GM18526 (cell line): ENCODE data around the gene BTN2A1.

Source experiments
- POLR2A ChIP-seq: IDR thresholded peaks from 3 replicates; pipeline ENCODE4 v1.6.1; 2011; ENCODE audit not compliant: insufficient read length; ENCODE audit errors: extremely low read depth

The BTN2A1 gene

DNA sequence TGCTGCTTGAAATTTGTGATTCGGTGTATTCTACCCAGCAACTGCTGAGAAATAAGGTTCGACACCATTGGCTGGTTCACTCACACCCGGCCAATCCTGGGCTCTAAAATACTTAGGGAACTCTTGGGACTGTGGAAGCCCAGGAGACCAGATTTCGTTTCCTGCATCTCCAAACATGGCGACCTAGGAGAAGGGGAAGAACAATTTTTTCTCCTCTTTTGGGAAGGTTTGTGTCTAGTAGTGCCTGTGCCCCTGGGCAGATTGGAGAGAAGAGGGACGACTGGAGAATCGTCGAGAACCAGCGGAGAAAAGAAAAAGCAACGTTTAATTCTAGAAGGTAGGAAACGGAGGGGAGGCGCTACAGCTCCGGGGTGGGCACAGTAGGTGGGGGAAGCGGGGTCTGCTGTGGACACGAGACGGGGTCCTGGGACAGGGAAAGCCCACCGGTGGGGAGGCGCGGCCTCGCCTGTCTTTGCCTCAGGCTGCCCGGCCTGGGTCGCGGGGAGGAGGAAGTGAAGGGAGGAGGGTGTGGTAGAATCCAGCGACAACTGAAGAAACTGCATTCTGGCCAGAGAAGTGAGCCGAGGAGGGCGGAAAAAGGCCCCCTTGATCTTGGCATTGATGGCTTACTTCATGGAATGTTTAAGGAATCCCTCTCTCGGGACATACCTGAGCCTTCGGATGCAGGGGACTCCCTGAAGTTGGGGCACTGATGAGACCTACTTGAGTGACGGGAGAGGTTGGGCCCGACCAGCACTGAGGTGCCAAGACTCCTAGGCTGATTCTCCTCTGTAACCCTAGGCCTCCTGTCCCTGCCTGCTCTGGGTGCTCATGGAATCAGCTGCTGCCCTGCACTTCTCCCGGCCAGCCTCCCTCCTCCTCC is at the start of gene BTN2A1:
TSS of gene BTN2A1 (plus strand) at position 150 of the 883 bp plus-strand sequence. CDS start at position 832, 682 bp downstream.
- TF ChIP-seq POLR2A: no peak

GRCh38 chr6:26408828-26409730 is 48.7 kb upstream of the BTN2A1 start:
- TF ChIP-seq POLR2A: no peak

DNA sequence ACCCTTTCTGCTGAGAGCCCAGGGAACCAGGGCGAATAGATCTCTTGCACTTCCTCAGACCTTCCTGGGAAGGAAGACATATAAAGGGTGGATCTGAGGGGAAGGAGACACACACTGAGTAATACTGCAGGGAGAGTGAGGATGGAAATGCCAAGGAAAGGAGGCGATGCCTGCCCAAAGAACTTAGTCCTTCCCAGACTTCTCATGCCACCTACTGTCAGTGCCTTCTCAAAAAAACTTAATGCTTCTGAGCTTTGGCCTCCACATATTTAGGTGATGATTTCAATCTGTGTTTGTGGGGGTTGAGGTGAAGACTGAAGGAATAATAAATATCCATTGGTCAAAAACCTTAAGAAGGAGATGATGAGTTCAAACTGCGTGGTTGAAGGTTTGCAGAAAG is 46.0 kb upstream of the BTN2A1 start:
- no peak for TF ChIP-seq POLR2A

DNA sequence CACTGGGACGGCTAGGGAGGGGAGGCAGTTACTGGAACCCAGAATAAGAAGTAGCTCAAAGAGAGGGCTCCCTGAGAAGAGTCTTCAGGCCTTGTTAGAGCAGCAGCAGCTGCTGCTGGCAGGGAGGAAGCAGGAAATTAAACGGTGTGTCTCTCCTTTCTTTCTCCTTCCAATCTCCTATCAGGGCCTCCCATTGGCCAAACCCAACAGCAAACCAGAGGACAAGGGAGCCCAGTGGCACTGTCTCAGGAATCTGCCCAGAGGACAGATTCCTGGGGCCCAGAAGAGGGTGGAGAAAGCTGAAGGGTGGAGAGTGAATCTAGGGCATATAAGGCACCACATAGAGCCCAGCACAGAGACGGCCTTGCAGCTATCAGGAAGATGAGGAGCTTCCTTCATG is 45.5 kb upstream of the BTN2A1 start:
- no peak for TF ChIP-seq POLR2A

DNA sequence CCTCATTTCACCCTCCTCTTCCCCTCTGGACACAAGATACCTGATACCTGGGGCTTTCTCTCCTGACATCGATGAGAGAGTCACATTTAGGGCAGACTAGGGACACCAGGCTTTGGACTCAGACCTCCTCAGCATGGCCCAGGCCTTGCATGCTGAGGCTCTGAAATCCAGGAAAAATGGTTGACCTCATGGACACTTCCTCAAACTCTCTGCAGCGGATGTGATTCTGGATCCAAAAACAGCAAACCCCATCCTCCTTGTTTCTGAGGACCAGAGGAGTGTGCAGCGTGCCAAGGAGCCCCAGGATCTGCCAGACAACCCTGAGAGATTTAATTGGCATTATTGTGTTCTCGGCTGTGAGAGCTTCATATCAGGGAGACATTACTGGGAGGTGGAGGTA is 44.8 kb upstream of the BTN2A1 start:
- no peak for TF ChIP-seq POLR2A

- TF ChIP-seq POLR2A: no peak
Observed at GRCh38 chr6:26414281-26414680, 43.5 kb upstream of the BTN2A1 start.

- no peak for TF ChIP-seq POLR2A
Observed at GRCh38 chr6:26415036-26415614, 42.6 kb upstream of the BTN2A1 start.

DNA sequence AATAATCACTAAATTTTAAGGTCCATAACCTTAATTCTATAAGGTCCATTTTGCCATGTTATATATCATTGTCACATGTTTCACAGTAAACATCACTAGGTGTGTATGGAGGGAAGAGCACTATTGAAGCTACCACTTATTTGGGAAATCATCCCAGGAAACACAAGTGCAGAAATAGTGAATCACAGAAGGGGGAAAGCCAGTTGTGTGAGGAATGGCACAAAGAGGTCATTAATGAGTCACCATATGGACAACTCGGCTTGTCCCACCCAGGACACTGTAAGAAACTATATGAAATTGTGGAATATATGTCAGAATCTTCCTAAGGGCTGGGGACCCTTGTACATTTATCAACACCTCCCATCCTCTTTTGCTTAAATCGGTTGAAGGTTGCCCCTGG is 42.0 kb upstream of the BTN2A1 start:
- no peak for TF ChIP-seq POLR2A

DNA sequence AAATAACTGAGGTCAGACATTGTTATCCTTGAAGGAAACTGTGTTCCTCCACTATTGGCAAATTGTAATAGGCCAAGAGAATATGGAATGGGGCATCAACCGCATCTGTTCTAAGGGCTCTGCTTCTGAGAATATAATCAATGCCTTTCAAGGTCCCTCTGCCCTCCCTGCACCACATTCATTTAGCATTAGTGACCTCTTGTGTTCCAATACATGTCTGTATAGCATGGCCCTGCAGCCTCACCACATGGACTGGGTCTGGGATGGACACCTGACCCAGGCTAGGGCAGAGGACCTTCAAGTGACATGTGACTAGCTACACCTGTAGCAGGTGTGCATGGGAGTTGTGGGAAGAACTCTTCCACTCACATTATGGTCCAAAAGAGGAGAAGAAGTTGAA is 41.5 kb upstream of the BTN2A1 start:
- TF ChIP-seq POLR2A: no peak

GRCh38 chr6:26420688-26421171 is 37.0 kb upstream of the BTN2A1 start:
- TF ChIP-seq POLR2A: no peak

- TF ChIP-seq POLR2A: peak; percentile 31
Observed at GRCh38 chr6:26421259-26422144, 36.3 kb upstream of the BTN2A1 start.

DNA sequence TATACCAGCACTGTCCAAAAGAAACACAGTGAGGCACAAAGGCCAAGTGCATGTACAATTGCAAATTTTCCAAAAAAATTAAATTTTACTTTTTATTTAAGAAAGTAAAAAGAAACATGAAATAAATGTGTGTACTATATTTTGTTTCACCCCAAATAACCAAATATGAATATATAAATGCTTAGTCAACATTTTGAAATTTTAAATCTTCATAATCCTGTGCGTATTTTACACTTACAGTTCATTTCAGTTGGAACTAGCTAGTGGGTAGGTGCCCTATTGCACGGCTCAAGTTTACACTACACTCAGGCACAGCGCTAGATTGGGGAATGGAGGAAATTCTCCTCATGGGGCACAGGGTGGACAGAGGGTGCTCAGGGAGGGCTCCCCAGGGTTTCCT is 35.4 kb upstream of the BTN2A1 start:
- TF ChIP-seq POLR2A: no peak

DNA sequence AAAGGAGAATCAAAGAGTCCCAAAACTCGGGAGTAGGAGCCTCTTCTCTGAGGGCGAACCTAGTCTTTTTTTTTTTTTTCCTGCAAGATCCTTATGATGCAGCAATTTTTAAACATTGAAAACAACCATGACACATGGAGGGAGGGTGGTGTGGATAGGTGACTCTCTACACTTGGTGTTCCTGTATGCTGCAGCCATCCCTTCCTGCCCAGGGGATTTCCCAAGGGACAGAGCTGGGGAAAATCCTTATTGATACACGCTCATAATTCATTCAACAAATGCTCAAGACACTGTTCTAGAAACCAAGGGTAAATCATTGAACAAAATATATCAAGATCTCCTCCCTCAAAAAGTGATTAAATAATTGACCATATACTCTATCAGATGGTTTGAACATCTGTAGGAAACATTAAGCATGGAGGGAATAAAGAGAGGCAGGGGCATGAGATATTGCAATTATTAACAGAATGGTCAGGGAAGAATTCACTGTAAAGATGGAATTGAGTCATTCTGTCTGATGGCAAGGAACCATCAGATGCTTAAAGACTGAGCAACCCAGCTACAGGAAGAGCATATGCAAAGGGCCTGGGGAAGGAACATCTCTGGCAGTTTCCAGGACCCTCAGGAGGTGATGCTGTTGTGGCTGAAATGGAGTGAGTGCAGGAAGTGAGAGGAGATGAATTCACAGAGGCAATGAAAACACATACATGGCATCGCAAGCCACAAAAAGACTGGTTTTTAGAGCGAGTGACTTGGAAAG is 30.9 kb upstream of the BTN2A1 start:
- no peak for TF ChIP-seq POLR2A

GRCh38 chr6:26427451-26427809 is 30.3 kb upstream of the BTN2A1 start:
- no peak for TF ChIP-seq POLR2A

DNA sequence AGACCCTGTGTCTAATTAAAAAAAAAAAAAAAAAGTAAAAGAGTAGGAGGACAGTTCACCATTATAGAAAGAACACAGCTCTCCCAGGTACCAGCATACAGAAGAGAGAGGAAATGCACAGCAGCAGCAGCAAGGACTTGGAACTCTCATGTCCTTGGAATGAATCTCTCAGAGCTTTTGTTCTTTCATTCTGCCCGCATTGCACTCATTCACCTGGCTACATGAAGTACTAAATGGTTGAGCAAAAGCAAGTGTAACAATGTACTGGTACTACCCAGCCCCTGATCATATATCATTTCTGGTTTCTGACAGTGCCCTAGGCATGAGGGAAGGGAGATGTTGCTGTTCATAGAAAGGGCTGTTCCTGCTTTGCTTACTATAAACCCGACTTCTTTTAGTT is 29.5 kb upstream of the BTN2A1 start:
- no peak for TF ChIP-seq POLR2A
